ENCODE results near the gene MYO1D. TPM values are rescaled to one million over a fixed set of nuclear protein-coding genes. Genes with fewer than 3 reads are reported as not detected.

Gene MYO1D
- total and polyA plus RNA-seq, 2 donors (not counting 3 experiments of a cell fraction or from before 2014, with no cell fraction given), result 37.8 to 85.5 TPM

DNA sequence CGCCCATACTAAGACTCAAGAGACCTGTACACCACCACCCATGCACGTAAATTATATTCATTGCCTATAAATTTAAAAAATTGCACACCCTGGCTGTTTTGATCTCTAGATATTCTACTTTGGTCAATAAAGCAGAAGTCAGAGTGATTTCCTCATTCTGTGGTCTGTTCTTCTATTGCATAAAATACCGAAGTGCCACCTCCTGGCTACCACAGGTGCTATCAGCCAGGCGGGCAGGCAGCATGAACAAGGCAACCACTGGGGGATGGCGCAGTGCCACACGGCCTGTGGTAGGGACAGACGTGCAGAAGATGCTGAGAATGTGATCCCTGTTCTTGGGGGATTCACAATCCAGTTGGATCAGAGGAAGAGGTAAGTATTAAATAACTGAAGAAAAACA lies 267.8 kb downstream of the MYO1D start:
- intact Hi-C loops (cut with micrococcal nuclease), result no loop called here
- no peak overlapping the region for H3K4me3 ChIP-seq (replicated peaks in 1 of 3; ENCODE audit: insufficient read depth in 1 of 3, low read depth in 1 of 3, low read length in 3 of 3)
- no peaks in the 10 kb centered on the region for H3K4me1 ChIP-seq (ENCODE audit: control insufficient read depth, extremely low read depth, insufficient read depth, low read length)
- dilution Hi-C loops (cut with MboI; ENCODE audit: extremely low pct_ligation_motif_present, low sequenced_read_pairs), result no loop called here
- no peaks in the 10 kb centered on the region for H3K9me1 ChIP-seq (replicated peaks; ENCODE audit: control insufficient read depth, extremely low read depth, insufficient read depth, low read length)
- H3K9me3 ChIP-seq (replicated peaks; ENCODE audit: control insufficient read depth, insufficient read depth, low read length), result no peaks in the 10 kb centered on the region
- no peak for DNase-seq (ENCODE audit: low read depth, low spot score)
- no peaks in the 10 kb centered on the region for H3K27me3 ChIP-seq (ENCODE audit: control insufficient read depth in 2 of 2, insufficient read depth in 2 of 2, low read length in 2 of 2)
- no peak for FAIRE-seq
- H4K20me1 ChIP-seq (replicated peaks; ENCODE audit: control insufficient read depth, extremely low read depth, insufficient read depth, low read length), result no peaks in the 10 kb centered on the region
- no peaks in the 10 kb centered on the region for H3K36me3 ChIP-seq (ENCODE audit: control insufficient read depth in 2 of 2, extremely low read depth in 1 of 2, insufficient read depth in 2 of 2, low read length in 2 of 2)
- CTCF ChIA-PET, result no interaction called here
- POLR2A ChIA-PET, result no interaction called here
- no peak overlapping the region for H3K4me2 ChIP-seq (ENCODE audit: insufficient read depth, low read length)
- BruUV-seq (replicated peaks), result no TSS peak
- H3K9ac ChIP-seq (replicated peaks; ENCODE audit: extremely low read depth, insufficient read depth, low read length), result no peak overlapping the region
- H3K27ac ChIP-seq (ENCODE audit: insufficient read depth, low read depth, low read length), result no peak overlapping the region
- no peaks in the 10 kb centered on the region for H3K79me2 ChIP-seq (ENCODE audit: control insufficient read depth, insufficient read depth, low read length)
- no peak overlapping the region for H2AFZ ChIP-seq (ENCODE audit: low read depth, low read length)
- TF ChIP-seq MYC (IDR thresholded peaks at IDR 0.05; ENCODE audit: low read depth, low read length), result no peak

GRCh38 chr17:32608267-32608666 lies 268.7 kb downstream of the MYO1D start:
- H3K79me2 ChIP-seq (ENCODE audit: control insufficient read depth, insufficient read depth, low read length), result no peaks in the 10 kb centered on the region
- H3K4me2 ChIP-seq (ENCODE audit: insufficient read depth, low read length), result no peak overlapping the region
- H2AFZ ChIP-seq (ENCODE audit: low read depth, low read length), result no peak overlapping the region
- no peaks in the 10 kb centered on the region for H3K36me3 ChIP-seq (ENCODE audit: control insufficient read depth in 2 of 2, extremely low read depth in 1 of 2, insufficient read depth in 2 of 2, low read length in 2 of 2)
- intact Hi-C loops (cut with micrococcal nuclease), result no loop called here
- no peaks in the 10 kb centered on the region for H3K9me3 ChIP-seq (replicated peaks; ENCODE audit: control insufficient read depth, insufficient read depth, low read length)
- TF ChIP-seq JUN (IDR thresholded peaks at IDR 0.05; ENCODE audit: borderline replicate concordance, insufficient read depth, insufficient read length, low read depth) (no peak), FOS (IDR thresholded peaks at IDR 0.05; ENCODE audit: borderline replicate concordance, insufficient read depth, low read length) (no peak), CTCF (IDR thresholded peaks at IDR 0.05; ENCODE audit: extremely low read depth in 1 of 2, insufficient read depth in 1 of 2, low read depth in 1 of 2, low read length in 2 of 2) (no peak), GATA2 (IDR thresholded peaks at IDR 0.05; ENCODE audit: insufficient read depth, insufficient read length, low read depth, low read length) (no peak), MYC (IDR thresholded peaks at IDR 0.05; ENCODE audit: low read depth, low read length) (no peak), POLR2A (IDR thresholded peaks at IDR 0.05; ENCODE audit: low read depth, low read length) (no peak), EZH2 (IDR thresholded peaks at IDR 0.05; ENCODE audit: borderline replicate concordance, low read depth, low read length, severe bottlenecking) (no peak), POLR2AphosphoS5 (IDR thresholded peaks at IDR 0.05; ENCODE audit: insufficient read depth, low read depth, low read length) (no peak)
- TF ChIP-seq, protein P1, sequence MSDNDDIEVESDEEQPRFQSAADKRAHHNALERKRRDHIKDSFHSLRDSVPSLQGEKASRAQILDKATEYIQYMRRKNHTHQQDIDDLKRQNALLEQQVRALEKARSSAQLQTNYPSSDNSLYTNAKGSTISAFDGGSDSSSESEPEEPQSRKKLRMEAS (IDR thresholded peaks at IDR 0.05; ENCODE audit: insufficient read depth, insufficient read length), result no peak
- H3K9me1 ChIP-seq (replicated peaks; ENCODE audit: control insufficient read depth, extremely low read depth, insufficient read depth, low read length), result no peaks in the 10 kb centered on the region
- DNase-seq (ENCODE audit: low read depth, low spot score) (no peak), FAIRE-seq (no peak)
- no peaks in the 10 kb centered on the region for H3K27me3 ChIP-seq (ENCODE audit: control insufficient read depth in 2 of 2, insufficient read depth in 2 of 2, low read length in 2 of 2)
- no peak overlapping the region for H3K4me3 ChIP-seq (replicated peaks in 1 of 3; ENCODE audit: insufficient read depth in 1 of 3, low read depth in 1 of 3, low read length in 3 of 3)
- H4K20me1 ChIP-seq (replicated peaks; ENCODE audit: control insufficient read depth, extremely low read depth, insufficient read depth, low read length), result no peaks in the 10 kb centered on the region
- no peak overlapping the region for H3K27ac ChIP-seq (ENCODE audit: insufficient read depth, low read depth, low read length)
- H3K4me1 ChIP-seq (ENCODE audit: control insufficient read depth, extremely low read depth, insufficient read depth, low read length), result no peaks in the 10 kb centered on the region
- BruUV-seq (replicated peaks), result no TSS peak
- CTCF ChIA-PET, result interaction anchor here (0.9 to 1.2 kb wide), 2 partner anchors 13 to 57 kb away, joined by 3 to 4 read pairs; no protein-coding TSS in a partner anchor
- dilution Hi-C loops (cut with MboI; ENCODE audit: extremely low pct_ligation_motif_present, low sequenced_read_pairs), result no loop called here
- POLR2A ChIA-PET, result no interaction called here
- H3K9ac ChIP-seq (replicated peaks; ENCODE audit: extremely low read depth, insufficient read depth, low read length), result no peak overlapping the region
